T follicular helper cell (primary cell): ENCODE measurements around the gene RNH1.

Experiments used
- DNase-seq: peaks from one replicate; pipeline ENCODE4 v3.0.0-alpha.2; 2020; ENCODE audit warnings: low read depth
- total RNA-seq, 2 experiments: gene quantifications; one replicate each; lab custom pipeline; 2026; lab: John Stamatoyannopoulos, UW

RNH1 gene
- total RNA-seq: 148 to 155 reads per million in 2 experiments

- DNase-seq: peak; percentile 99
These were observed at the start of gene RNH1 for GRCh38 chr11:506995-507726. Gene RNH1 (minus strand): TSS chr11:507242. CDS start chr11:502162, 5,080 bp downstream.

GRCh38 chr11:555780-556661 lies 49.0 kb upstream of the RNH1 start:
- DNase-seq: no peak

GRCh38 chr11:555227-555779 lies 48.3 kb upstream of the RNH1 start:
- no peak for DNase-seq

DNA sequence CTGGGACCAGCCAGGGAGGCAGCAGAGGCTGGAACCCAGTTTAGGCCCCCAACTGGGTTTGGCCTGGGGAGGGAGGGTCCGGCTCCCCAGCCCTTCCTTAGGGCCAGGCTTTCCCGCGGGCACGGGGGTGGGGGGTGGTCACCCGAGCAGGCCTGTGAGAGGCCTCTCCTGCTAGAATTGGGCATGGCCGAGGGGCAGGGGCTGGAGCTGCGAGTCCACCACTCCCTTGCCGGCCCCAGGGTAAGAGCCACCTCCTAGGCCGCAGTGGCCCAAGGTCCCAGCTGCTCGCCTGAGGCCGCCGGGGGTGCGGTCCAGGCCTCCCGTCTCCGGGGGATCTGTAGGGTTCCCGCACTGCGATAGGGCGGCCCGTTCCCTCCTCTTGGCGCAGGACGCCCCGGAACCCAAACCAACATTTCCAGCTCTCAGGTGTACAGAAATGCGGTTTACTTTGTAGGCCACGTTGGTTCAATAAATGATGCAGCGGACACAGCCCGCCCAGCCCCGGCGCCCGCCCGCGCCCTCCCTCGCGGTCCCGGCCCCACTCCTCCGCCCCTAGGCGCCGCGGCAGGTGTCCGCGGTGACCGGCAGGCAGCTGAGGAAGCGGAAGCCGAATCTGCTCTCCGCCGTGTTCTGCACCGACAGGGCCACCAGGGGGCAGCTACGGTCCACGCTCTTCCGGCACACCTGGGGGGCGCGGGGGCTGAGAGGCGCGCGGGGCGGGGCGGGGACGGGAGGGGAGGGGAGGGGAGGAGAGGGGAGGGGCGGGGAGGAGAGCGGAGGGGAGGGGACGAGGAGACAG lies 47.6 kb upstream of the RNH1 start:
- peak; percentile 72 for DNase-seq

DNA sequence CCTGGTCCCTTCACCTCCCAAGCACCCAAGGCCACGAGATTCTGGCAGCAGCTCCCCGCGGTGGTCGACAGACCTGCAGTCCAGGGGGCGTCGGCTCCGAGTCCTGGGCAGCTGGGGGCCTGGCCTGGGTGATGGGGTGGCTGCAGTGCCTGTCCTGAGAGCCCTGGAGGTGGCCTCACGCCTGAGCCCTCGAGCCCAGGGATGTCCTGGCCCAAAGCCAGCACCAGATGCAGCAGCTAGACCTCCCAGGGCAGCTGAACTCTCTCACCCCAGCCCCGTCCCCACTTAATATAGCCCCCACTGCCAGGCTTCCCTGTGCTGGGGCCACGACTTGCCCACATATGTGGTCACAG lies 46.9 kb upstream of the RNH1 start:
- DNase-seq: no peak

- no peak for DNase-seq
These were observed 46.3 kb upstream of the RNH1 start for GRCh38 chr11:553083-553987.

DNA sequence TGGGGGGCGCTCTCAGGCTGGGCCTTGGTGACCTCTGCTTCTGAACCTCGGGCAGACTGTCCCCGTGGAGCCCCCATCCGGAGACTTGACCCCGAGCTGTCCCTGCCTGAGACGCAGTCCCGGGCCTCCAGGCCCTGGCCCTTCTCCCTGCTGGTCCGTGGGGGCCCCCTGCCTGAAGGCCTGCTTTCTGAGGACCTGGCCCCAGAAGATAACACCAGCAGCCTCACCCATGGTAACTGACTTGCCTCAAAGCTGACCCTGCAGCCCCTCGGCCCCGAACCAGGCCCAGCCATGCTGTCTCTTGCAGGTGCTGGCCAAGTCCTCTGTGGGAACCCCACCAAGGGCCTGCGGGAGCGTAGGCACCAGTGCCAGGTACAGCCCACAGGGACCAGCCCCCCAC lies 44.6 kb upstream of the RNH1 start:
- no peak for DNase-seq

DNA sequence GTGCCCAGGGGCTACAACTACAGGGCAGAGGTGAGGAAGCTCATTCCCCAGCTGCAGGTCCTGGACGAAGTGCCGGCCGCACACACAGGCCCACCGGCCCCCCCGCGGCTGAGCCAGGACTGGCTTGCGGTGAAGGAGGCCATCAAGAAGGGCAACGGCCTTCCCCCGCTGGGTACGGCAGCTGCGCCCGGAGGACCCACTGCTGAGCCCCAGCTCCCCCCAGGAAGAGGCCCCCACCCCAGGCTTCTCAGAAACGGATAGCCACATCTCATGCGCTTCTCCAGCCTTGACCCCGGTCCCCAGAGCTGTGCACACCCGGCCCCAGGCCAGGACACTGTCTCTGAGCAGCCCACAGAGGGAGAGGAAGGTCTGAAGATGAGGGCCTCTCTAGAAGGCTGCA lies 44.1 kb upstream of the RNH1 start:
- no peak for DNase-seq

DNA sequence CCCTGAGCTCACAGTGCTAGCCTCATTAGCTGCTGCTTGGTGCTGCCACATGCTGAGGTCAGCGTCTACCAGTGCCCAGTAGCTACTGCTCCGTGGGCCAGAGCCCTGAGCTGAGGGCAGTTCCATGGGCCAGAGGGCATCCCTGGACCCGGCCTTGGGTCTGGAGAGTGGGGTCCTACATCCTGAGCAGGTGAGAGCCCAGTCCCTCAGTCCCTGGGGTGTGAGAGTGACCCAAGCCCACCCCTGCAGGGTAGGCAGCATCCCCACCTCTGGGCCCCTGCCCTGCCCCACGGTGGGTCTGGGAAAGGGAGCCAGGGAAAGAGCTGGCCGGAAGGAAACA lies 43.7 kb upstream of the RNH1 start:
- no peak for DNase-seq

DNA sequence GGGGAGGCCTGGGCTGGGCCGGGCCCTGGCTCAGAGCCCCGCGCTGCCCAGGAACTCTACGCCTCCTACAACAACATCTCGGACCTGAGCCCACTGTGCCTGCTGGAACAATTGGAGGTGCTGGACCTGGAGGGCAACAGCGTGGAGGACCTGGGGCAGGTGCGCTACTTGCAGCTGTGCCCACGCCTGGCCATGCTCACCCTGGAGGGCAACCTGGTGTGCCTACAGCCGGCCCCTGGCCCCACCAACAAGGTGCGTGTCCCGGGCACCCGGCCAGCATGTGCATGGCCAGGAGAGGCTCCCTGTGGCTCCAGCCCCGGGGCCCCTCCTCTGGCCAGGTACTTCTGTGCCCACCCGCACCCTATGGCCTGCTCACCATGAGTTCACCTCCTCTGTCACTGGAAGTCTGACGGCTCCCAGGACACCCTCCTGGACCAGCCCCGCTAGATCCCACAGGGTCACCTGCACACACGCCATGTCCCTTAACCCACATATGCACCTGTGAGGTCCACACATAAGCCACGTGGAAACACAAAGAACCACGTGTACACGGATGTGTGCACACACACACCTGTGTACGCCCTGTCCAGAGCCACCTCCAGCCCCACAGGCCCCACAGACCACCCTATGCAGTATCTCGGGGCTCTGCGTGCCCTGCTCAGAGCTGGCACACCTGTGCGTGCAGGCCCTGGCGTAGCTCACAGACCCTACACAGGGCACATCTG lies 43.1 kb upstream of the RNH1 start:
- DNase-seq: no peak

- no peak for DNase-seq
These were observed 41.9 kb upstream of the RNH1 start for GRCh38 chr11:548700-549603.

DNA sequence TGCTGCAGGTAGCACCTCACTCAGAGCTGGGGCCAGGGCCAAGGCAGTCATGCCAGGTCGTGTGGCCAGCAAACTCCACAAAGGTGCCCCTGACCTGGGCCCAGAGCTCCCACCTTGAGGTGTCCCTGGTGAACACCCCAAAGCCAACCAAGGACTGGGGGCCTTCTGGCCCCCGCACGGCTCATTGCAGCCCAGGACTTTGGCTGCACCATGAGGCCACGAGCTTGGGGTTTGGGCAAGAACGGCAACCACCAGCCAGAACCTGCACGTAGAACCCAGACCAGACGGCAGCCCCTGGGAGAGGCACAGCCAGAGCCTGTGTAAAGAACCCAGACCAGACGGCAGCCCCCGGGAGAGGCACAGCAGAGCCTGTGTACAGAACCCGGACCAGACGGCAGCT lies 38.1 kb upstream of the RNH1 start:
- no peak for DNase-seq

GRCh38 chr11:544817-545166 lies 37.8 kb upstream of the RNH1 start:
- DNase-seq: no peak

DNA sequence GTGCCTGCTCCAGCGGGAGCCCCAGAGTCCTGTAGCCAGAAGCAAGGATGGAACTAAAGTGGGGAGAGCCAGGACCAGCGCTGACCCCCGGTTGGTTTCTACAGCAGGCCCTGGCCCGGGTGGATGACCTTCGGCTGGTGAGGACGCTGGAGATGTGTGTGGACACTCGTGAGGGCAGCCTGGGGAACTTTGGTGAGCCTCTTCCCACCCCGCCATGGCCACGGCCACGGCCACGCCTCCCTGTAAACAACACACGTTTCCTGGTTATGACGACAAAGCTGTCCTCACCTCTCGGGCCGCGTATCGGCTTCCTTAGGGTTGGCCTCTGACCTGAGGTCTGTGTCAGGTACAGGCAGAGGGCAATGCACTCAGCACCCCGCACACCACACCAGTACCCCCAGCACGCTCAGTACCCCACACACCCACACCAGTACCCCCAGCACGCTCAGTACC lies 34.4 kb upstream of the RNH1 start:
- DNase-seq: no peak

- no peak for DNase-seq
These were observed 33.8 kb upstream of the RNH1 start for GRCh38 chr11:540583-541432.

DNA sequence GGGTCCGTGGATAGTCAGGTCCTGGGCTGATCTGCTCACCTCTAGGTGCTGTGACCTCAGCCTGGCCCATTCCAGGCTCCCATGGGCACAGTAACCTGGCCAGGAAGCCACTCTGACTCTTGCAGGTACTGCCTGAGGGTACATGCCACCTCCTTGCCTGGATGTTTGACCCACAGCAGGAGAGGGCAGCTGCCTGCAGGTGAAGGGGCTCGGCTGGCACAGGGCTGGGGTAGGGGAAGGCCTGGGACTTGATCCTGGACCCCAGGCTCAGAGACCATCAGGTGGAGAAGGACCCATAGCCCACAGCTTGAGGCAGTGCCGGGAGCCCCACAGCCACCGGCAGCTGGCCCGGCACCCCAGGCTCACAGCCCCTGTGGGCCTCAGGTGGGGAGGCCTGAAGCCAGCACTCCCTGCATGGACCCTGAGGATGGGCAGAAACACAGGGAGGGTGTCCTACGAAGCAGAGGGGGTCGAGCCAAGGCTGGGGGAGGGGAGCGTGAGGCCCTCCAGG lies 33.0 kb upstream of the RNH1 start:
- DNase-seq: no peak

DNA sequence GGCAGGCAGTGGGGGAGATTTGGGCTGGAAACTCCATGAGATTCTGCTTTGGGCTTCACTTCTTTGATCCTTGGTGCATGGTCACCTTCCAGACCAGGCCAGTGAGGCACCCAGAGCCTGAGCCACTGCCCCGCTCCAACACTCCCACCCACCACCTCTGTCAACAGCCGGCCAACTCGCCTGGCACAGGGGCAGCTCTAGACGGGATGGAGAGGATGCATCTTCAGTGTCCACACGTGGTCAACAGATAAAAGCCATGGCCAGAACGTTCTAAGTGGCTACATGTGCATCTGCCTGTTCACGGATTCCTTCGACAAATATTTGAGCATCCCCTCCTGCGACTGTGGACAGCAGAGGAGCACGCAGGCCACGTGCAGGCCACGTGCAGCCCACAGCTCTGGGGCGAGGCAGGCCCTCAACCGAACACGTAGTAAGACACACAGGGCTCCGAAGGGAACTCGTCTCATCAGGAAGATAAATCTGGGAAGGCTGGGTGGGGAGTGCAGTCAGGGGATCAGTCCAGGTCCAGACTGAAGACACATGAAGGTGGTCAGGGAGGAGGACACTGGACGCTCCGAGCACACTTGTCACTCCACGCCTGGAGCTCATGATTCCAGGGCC lies 31.5 kb upstream of the RNH1 start:
- no peak for DNase-seq
